Stimulated activated naive CD8-positive, alpha-beta T cell treated with anti-CD3 and anti-CD28 coated beads, Interleukin-15, Interleukin-2, amounts not matched to agents 100 ng/mL and 50 ng/mL, for 24 hours (primary cell): Measurements from ENCODE around the gene DPPA4.

Source experiments
- H3K27ac Mint-ChIP-seq: one replicate; pipeline ENCODE4 v1.8.0; 2021; ENCODE audit warnings: mild to moderate bottlenecking, mixed read lengths
- H3K27me3 Mint-ChIP-seq: one replicate; pipeline ENCODE4 v1.8.0; 2021; ENCODE audit warnings: mixed read lengths
- H3K36me3 Mint-ChIP-seq: one replicate; pipeline ENCODE4 v1.8.0; 2021; ENCODE audit warnings: low read depth, mixed read lengths
- H3K4me1 Mint-ChIP-seq: one replicate; pipeline ENCODE4 v1.8.0; 2021; ENCODE audit warnings: low read depth, mixed read lengths
- H3K4me3 Mint-ChIP-seq: one replicate; pipeline ENCODE4 v1.8.0; 2021; ENCODE audit warnings: mild to moderate bottlenecking, mixed read lengths
- H3K9me3 Mint-ChIP-seq: one replicate; pipeline ENCODE4 v1.8.0; 2021; ENCODE audit warnings: mixed read lengths

The DPPA4 gene

DNA sequence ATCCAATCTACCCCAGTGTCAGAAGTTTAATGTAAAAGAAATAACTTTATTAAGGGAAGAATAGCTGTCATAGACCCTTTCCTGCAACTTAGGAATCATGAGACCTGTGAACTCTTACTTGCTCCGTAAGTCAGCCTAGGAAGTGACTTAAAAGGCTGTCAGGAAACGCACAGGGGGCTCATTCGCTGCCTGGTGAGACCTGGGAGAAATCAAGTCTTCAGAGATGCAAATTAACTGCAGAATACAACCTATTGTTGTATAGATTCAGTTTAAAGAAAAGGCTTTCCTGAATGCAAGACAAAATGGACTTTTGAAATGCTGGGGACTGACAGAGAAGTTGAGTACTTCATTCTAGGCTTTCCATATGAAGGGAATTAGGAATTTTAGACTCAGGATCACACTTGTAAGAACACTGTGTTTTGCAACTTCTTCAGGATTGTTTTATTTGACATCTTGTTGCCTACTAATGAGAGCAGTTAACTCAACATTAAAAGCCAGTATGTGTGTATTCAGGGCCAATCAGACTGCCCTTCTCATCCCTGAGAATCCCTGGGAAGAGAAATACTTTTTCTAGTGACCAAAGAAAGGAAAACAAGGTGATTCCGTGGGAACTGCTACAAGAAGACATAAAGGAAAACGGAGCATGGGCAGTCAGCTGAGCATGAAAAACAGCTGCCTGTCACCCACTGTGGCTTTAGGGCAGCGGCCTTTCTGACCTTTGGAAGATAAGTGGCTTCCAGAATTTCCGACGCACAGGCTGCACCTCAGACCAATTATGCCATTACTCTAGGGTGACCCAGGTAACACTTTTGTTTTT, 18.5 kb upstream of the DPPA4 start:
- no peaks in the 10 kb centered on the region for H3K27me3 Mint-ChIP-seq
- no peaks in the 10 kb centered on the region for H3K4me1 Mint-ChIP-seq
- H3K36me3 Mint-ChIP-seq = no peaks in the 10 kb centered on the region
- no peak overlapping the region for H3K4me3 Mint-ChIP-seq
- no peak overlapping the region for H3K27ac Mint-ChIP-seq
- H3K9me3 Mint-ChIP-seq = no peaks in the 10 kb centered on the region

DNA sequence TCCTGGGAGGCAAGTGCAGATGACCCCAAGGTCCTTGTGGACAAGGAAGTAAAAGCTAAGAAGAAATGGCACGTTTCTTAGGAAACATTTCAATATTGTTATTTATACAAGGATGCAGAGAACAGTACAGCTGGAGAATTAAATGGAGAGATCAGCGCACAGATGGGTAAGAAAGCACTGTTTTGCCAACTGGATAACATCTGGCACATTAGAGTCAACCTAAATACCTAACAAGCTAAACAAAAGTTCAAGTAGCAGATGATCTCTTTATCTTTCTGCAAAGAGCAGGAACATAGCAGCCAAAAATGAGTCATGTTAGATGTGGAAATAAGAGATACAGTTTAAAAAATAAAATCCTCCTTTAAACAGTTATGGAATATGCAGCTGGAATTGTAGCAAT, 15.7 kb upstream of the DPPA4 start:
- no peak overlapping the region for H3K4me3 Mint-ChIP-seq
- H3K9me3 Mint-ChIP-seq = no peaks in the 10 kb centered on the region
- no peaks in the 10 kb centered on the region for H3K36me3 Mint-ChIP-seq
- no peaks in the 10 kb centered on the region for H3K4me1 Mint-ChIP-seq
- no peaks in the 10 kb centered on the region for H3K27me3 Mint-ChIP-seq
- no peak overlapping the region for H3K27ac Mint-ChIP-seq

DNA sequence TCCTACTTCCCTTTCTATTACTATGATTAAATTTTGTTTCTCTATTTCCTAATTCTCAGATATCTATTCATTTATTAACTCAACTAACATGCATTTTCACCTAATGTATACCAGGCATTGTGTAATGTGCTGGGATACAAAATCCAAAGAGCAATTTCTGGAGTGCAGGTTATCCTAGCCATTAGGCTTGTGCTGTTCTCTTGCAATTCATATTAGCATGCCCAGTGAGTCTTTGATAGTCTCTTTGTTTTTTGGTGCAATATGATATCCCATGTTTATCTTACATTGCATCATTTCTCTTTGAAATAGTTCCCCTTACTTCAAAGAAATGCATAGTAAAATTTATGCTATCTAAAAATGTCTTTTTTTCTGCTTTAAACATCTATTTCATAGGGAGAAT, 13.9 kb upstream of the DPPA4 start:
- no peaks in the 10 kb centered on the region for H3K4me1 Mint-ChIP-seq
- H3K4me3 Mint-ChIP-seq = no peak overlapping the region
- H3K27me3 Mint-ChIP-seq = no peaks in the 10 kb centered on the region
- no peaks in the 10 kb centered on the region for H3K36me3 Mint-ChIP-seq
- H3K27ac Mint-ChIP-seq = no peak overlapping the region
- H3K9me3 Mint-ChIP-seq = no peaks in the 10 kb centered on the region

DNA sequence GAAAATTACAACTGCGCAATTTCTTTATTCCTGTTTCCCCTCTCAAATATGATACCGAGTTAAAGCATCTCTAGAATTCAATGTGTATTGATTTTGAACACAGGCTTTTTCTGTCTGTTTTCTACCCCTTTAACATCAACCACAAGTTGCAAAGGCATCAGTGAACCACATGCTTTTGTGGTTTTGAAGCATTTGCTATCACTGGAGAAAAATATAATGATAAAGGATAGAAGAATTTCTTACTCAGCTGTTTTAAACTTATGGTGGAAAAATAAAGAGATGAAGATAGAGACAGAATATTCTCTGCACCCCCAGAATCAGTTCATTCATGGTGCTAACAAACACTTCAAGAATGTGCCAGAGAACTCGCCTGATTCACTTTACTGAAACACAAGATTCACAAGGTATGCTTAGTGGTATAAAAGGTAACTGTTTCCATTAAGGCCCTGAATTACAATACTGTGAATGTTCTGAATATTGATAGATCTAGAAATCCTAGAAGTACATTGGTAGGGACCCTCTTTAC, 9.5 kb upstream of the DPPA4 start:
- Mint-ChIP-seq H3K4me1 (no peaks in the 10 kb centered on the region), H3K27me3 (no peaks in the 10 kb centered on the region), H3K36me3 (no peaks in the 10 kb centered on the region)

DNA sequence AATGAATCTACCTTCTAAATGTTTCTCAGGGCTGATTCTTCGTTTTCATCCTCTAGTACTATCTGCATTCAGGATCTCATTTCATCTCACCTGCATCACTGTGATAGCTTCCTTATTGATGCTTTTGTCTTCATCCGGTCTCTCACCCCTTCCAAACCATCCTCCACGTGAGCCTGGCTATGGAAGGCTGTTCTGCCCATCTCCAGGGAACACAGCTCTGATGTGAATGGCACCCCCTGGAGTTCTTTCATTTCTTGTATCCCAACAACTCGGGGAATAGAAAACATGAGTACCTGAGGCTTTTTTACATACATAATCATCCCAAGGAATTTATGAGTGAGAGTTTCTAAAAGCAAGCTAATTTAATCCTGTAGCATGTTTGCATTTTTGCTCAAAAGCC, 8.8 kb upstream of the DPPA4 start:
- H3K9me3 Mint-ChIP-seq = no peaks in the 10 kb centered on the region
- no peak overlapping the region for H3K4me3 Mint-ChIP-seq
- no peaks in the 10 kb centered on the region for H3K4me1 Mint-ChIP-seq
- H3K36me3 Mint-ChIP-seq = no peaks in the 10 kb centered on the region
- H3K27me3 Mint-ChIP-seq = no peaks in the 10 kb centered on the region
- no peak overlapping the region for H3K27ac Mint-ChIP-seq

More for the DNA sequence above, 9.5 kb upstream of the DPPA4 start:
- H3K9me3 Mint-ChIP-seq = no peaks in the 10 kb centered on the region
- H3K4me3 Mint-ChIP-seq = no peak overlapping the region
- H3K27ac Mint-ChIP-seq = no peak overlapping the region

DNA sequence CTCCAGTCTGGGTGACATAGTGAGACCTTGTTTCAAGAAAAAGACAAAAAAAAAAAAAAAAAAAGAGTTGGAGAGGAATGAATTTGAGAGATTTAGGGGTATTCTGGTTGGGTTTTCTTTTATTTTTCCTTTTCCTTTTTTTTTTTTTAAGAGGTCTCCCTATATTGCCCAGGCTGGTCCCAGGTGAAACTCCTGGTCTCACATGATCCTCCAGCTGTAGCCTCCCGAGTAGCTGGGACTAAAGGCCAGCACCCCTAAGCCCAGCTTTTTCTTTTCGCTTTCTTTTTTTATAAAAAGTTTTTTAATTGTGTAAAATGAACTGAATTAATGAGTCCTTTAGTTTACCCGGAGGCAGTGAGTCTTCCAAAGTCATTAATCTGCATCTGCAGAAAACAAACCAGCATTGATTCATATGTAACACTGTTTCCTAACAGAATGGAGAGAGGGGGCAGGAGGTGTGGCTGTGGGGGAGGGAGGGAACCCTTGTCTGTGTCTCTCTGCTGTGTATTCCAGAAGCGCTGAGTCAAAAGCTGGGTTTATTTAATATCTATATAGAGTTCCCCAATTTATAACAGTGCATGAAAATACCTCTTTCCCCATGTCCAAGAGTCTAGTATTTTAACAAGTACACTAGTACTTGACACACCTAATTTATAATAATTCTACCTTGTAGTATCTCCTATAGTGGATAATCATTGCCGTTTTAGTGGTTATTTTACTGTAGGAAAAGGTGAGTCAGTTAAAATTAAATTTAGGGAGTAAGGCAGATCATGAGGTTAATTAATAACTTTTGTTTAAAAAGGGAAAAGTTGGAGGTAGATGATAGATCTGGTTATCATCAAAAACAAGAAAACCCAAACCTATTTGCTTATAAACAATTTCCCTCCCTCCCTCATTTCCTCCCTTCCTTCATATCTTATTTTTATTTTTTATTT, 2.6 kb upstream of the DPPA4 start:
- Mint-ChIP-seq H3K36me3 (peaks cover 6% of the 10 kb centered on the region), H3K27ac (no peak overlapping the region), H3K4me1 (peaks cover 13% of the 10 kb centered on the region)

DNA sequence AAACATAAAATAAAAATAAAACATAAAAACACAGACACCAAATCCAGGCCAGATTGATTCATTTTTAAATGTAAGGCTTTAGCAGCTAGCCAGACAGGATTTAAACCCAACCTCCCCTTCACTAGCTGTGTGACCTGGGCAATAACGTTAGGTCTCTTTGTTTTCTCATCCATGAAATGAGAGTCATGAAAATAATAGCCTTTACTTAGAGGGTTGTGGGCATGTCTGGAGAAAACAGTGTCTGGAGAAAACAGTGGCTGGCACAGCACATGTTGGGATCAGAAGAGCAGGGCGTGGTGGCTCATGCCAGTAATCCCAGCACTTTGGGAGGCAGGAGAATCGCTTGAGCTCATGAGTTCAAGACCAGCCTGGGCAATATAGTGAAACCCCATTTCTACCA, 1.9 kb upstream of the DPPA4 start:
- no peak overlapping the region for H3K27ac Mint-ChIP-seq
- H3K9me3 Mint-ChIP-seq = no peaks in the 10 kb centered on the region

More for the DNA sequence above, 2.6 kb upstream of the DPPA4 start:
- Mint-ChIP-seq H3K9me3 (no peaks in the 10 kb centered on the region), H3K27me3 (peaks cover 23% of the 10 kb centered on the region), H3K4me3 (no peak overlapping the region)

DNA sequence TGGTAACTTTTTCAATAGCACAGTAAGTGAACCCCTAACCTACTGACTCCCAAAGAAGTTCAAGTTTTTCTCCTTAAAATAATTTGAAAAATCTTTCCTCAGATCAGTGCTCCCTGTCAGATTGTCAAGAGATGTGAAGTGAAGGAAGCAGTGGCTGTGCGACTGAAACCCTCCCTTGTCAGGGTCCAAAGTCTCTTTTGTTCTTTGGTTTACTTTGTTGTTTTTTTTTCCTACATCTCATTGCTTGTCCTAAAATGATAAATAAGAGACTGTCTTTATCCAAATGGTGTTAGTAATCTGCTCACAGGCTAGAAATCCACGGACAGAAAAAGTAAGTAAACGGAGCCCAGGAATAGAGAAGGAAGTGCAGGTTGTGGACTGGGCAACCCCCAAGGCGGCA, 976 bp upstream of the DPPA4 start:
- peaks cover 6% of the 10 kb centered on the region for H3K36me3 Mint-ChIP-seq
- peaks cover 23% of the 10 kb centered on the region for H3K27me3 Mint-ChIP-seq
- no peak overlapping the region for H3K27ac Mint-ChIP-seq
- no peaks in the 10 kb centered on the region for H3K9me3 Mint-ChIP-seq
- peaks cover 13% of the 10 kb centered on the region for H3K4me1 Mint-ChIP-seq
- H3K4me3 Mint-ChIP-seq = no peak overlapping the region

More for the DNA sequence above, 1.9 kb upstream of the DPPA4 start:
- peaks cover 13% of the 10 kb centered on the region for H3K4me1 Mint-ChIP-seq
- H3K27me3 Mint-ChIP-seq = peaks cover 23% of the 10 kb centered on the region
- no peak overlapping the region for H3K4me3 Mint-ChIP-seq
- peaks cover 6% of the 10 kb centered on the region for H3K36me3 Mint-ChIP-seq

DNA sequence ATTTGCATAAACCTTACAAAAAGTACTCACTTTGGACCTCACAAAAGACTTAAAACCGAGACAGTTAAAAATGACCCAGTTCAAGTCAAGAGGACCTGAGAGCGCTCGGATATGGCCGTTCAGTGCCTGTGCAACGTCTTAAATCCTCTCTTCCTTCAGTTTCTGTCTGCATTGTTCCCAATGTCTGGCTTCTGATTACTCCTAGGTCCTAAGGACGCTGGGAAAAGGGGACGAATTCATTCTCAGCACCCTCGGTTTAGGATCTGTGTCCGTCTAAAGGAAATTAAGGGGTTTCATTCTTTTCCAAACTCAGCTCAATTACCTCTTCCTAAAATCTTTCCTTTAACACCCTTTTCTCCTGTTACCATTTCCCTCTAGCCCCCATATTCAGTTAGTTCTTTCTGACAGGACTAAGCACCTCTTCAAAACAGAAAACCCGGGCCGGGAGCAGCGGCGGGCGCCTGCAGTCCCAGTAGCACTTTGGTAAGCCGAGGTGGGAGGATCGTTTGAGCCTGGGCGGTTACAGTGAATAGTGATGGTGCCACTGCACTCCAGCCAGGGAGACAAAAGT, 970 bp downstream of the DPPA4 start:
- Mint-ChIP-seq H3K4me1 (peaks cover 13% of the 10 kb centered on the region), H3K36me3 (peaks cover 6% of the 10 kb centered on the region), H3K9me3 (no peaks in the 10 kb centered on the region), H3K27ac (no peak overlapping the region), H3K27me3 (peaks cover 23% of the 10 kb centered on the region), H3K4me3 (peak overlapping the region; percentile 79)

DNA sequence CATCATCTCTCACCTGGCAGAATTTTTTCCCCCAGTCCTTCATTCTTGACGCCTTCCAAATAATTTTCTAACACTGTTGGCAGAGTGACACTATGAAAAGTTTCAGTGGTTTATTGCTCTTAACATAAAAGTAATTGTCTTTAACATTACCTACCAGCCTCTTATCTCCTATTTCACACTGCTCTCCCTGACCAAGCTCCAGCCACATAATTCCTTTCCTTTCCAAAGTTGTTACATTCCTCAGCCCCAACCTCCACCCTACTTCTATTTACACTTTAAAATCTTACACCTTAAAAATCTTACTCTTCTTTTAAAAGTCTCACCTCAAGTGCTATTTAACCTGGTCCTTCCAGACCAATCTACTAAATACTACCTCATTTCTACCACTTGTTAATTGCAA, 2.8 kb downstream of the DPPA4 start:
- peaks cover 6% of the 10 kb centered on the region for H3K36me3 Mint-ChIP-seq
- no peak overlapping the region for H3K27ac Mint-ChIP-seq
- peaks cover 23% of the 10 kb centered on the region for H3K27me3 Mint-ChIP-seq
- H3K4me1 Mint-ChIP-seq = peaks cover 13% of the 10 kb centered on the region
- no peak overlapping the region for H3K4me3 Mint-ChIP-seq
- H3K9me3 Mint-ChIP-seq = no peaks in the 10 kb centered on the region

DNA sequence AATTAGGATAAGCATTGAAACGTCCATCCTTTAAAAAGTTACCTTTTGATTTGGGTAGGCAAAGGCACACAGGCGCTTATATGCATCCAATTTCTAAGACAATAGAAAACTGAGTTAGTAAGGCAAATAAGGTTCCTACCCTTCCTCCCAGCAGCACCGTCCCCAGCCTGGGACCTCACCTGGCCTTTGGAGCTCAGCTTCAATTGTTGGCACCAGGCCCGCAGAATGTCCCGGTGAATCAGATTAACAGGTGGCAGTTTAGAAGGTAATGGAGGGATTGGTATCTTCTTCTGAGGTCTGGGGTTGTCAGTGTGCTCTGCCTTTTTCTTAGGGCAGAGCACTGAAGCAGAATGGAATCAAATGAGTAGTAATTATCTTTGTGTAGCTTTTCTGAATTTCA, 5.7 kb downstream of the DPPA4 start:
- H3K36me3 Mint-ChIP-seq = no peaks in the 10 kb centered on the region
- peaks cover 7% of the 10 kb centered on the region for H3K4me1 Mint-ChIP-seq
- no peaks in the 10 kb centered on the region for H3K9me3 Mint-ChIP-seq
- no peak overlapping the region for H3K4me3 Mint-ChIP-seq
- peaks cover 7% of the 10 kb centered on the region for H3K27me3 Mint-ChIP-seq
- no peak overlapping the region for H3K27ac Mint-ChIP-seq

DNA sequence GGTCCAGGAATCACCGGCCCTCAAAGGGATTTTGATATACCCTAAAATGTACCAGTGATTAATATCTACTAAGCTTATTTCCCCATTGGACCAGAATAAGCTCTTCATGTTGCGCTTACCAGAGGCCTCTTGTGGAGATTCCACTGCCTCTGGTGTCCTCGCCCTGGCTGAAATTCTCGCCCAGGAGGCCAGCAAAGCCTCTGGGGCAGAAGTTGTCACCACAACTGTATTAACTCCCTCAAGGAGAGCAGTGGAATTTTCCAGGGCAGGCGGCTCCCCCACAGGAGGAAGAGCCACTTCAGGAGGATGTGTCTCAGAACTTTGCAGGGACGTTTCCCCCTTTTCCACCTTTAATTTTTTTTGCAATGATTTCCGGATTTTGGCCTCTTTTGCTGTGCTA, 6.9 kb downstream of the DPPA4 start:
- Mint-ChIP-seq H3K27ac (no peak overlapping the region), H3K4me3 (no peak overlapping the region), H3K4me1 (no peaks in the 10 kb centered on the region), H3K27me3 (no peaks in the 10 kb centered on the region), H3K9me3 (no peaks in the 10 kb centered on the region), H3K36me3 (no peaks in the 10 kb centered on the region)

DNA sequence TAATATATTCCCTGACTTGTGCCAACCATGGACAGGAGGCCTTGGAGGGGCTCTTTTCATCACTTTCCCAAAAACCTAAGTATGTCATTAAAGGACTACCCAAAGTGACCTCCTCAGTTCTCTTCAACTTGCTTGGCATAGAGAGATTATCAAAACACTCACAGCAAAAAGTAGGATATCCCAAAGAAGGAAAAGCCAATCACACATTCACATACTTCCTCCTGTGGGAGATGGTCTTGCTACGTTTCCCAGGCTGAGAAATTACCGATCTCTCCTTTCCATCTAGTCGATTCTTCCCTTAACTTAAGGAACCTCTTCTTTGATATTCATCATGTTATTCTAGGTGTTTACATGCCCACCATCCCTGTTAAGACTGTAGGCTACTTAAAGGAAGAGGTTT, 9.1 kb downstream of the DPPA4 start:
- Mint-ChIP-seq H3K36me3 (no peaks in the 10 kb centered on the region), H3K4me3 (no peak overlapping the region), H3K4me1 (no peaks in the 10 kb centered on the region), H3K9me3 (no peaks in the 10 kb centered on the region), H3K27ac (no peak overlapping the region), H3K27me3 (no peaks in the 10 kb centered on the region)

DNA sequence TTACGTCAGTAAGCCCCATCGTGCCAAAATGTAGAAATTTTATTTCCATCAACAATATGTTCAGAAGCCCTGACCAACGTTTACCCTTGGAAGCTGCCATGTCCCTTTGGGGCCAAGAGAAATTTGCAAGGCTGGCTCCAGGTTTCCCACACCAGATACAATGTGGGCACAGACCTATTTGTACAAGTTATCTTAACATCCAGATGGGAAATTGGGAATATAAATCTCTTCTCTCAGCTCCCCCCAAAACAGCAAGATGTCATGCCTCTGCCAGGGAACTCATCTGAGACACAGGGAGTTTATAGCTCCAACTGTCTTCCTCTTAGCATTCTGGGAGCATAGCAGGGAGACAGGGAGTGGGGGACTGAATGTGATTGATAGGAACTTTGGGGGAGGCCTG, 11.7 kb downstream of the DPPA4 start:
- H3K27ac Mint-ChIP-seq = no peak overlapping the region
- no peaks in the 10 kb centered on the region for H3K36me3 Mint-ChIP-seq
- no peaks in the 10 kb centered on the region for H3K9me3 Mint-ChIP-seq
- no peak overlapping the region for H3K4me3 Mint-ChIP-seq
- H3K27me3 Mint-ChIP-seq = no peaks in the 10 kb centered on the region
- no peaks in the 10 kb centered on the region for H3K4me1 Mint-ChIP-seq

DNA sequence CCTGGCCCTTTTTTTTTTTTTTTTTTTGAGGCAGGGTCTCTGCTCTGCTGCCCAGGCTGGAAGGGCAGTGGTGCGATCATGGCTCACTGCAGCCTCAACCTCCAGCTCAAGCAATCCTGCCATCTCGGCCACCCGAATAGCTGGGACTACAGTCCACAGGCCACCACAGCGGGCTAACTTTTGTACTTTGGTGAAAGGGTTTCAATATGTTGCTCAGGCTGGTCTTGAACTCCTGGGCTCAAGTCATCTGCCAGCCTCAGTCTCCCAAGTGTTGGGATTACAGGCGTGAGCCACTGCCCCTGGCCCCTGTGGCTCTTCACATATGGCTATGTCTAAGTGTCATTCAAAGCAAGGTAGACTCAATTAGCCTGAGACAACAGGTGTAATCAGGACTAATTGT, 12.2 kb downstream of the DPPA4 start:
- Mint-ChIP-seq H3K36me3 (no peaks in the 10 kb centered on the region), H3K27me3 (no peaks in the 10 kb centered on the region), H3K4me3 (no peak overlapping the region), H3K27ac (no peak overlapping the region), H3K9me3 (no peaks in the 10 kb centered on the region), H3K4me1 (no peaks in the 10 kb centered on the region)
